Posterior vena cava (tissue), 2 donors: ENCODE results near the gene APOBEC3H. TPM values are rescaled to one million over a fixed set of nuclear protein-coding genes. Genes with fewer than 3 reads are reported as not detected.
"Not testable (repeated sequence)": the region's sequence is repeated elsewhere in the genome, so short reads cannot be mapped to it uniquely, and the experiment has no call there.

Experiments used
- DNase-seq: peaks from one replicate; pipeline ENCODE4 v3.0.0-alpha.2; 2020; ENCODE audit warnings: low spot score
- intact Hi-C, 2 donors: fragments of 100-400 bp; cut with DNase I; formaldehyde crosslinking; loops; one replicate each; pipeline versions ENCODE4 v1.14.1 to v1.14.2; 2022 to 2023
- long read RNA-seq, 2 donors: library from polyadenylated mRNA; unstranded; transcript quantifications; one replicate each; pipeline ENCODE4 v2.0.0, GENCODE V29; 2020 to 2021
- total RNA-seq, 2 donors: library from RNA; stranded (reverse); fragmentation: NEBNext Ultra II Directional; extraction: Animal tissue kit (Norgen Biotek cat#: 25700); gene quantifications; one replicate each; pipeline ENCODE4 v1.2.1, GENCODE V29; 2021
- donor health status: DM: yes; HTN: yes; CAD: no.
- donor health status: DM: yes; HTN: yes; CAD: no.

APOBEC3H gene
- under 1 TPM in 1 of 2 donors, not detected in 1; 0.24 TPM for total RNA-seq
- long read RNA-seq, donor 1 = 0 reads
- long read RNA-seq, donor 2 = 0 reads

- intact Hi-C loops = no loop called here
- DNase-seq = no peak
Measured at GRCh38 chr22:39097098-39098020, at the start of gene APOBEC3H. Gene APOBEC3H, plus strand, starts transcription at chr22:39097244. Its CDS starts 3,035 bp downstream, at chr22:39100279.

- DNase-seq, intact Hi-C loops: not testable (repeated sequence)
Measured at GRCh38 chr22:39049486-39049885, 47.6 kb upstream of the APOBEC3H start.

GRCh38 chr22:39051844-39052495, 45.1 kb upstream of the APOBEC3H start:
- intact Hi-C loops, DNase-seq: not testable (repeated sequence)

- no peak for DNase-seq
- intact Hi-C loops = loop anchor here in 1 of 2 donors (2.0 kb wide), 1 partner anchor 27 kb away; no protein-coding TSS in a partner anchor
Measured at GRCh38 chr22:39055658-39056057, 41.4 kb upstream of the APOBEC3H start.

GRCh38 chr22:39061290-39061689, 35.8 kb upstream of the APOBEC3H start:
- intact Hi-C loops, DNase-seq: not testable (repeated sequence)

GRCh38 chr22:39061951-39062350, 35.1 kb upstream of the APOBEC3H start:
- intact Hi-C loops = loop anchor here in 1 of 2 donors (2.0 kb wide), 1 partner anchor 57 kb away; no protein-coding TSS in a partner anchor
- not testable (repeated sequence) for DNase-seq

GRCh38 chr22:39063904-39064303, 33.1 kb upstream of the APOBEC3H start:
- DNase-seq = not testable (repeated sequence)
- intact Hi-C loops = loop anchor here in 1 of 2 donors (2.0 kb wide), 1 partner anchor 59 kb away; no protein-coding TSS in a partner anchor

GRCh38 chr22:39066442-39067276, 30.4 kb upstream of the APOBEC3H start:
- intact Hi-C loops, DNase-seq: not testable (repeated sequence)

- no peak for DNase-seq
- intact Hi-C loops = no loop called here
Measured at GRCh38 chr22:39068033-39068785, 28.8 kb upstream of the APOBEC3H start.

GRCh38 chr22:39070186-39070585, 26.9 kb upstream of the APOBEC3H start:
- intact Hi-C loops = no loop called here
- DNase-seq = no peak

- DNase-seq, intact Hi-C loops: not testable (repeated sequence)
Measured at GRCh38 chr22:39072581-39072981, 24.5 kb upstream of the APOBEC3H start.

GRCh38 chr22:39073981-39074380, 23.1 kb upstream of the APOBEC3H start:
- DNase-seq = no peak
- intact Hi-C loops = loop anchor here in 1 of 2 donors (1.0 kb wide), 1 partner anchor 27 kb away; no protein-coding TSS in a partner anchor

GRCh38 chr22:39076155-39077025, 20.7 kb upstream of the APOBEC3H start:
- DNase-seq, intact Hi-C loops: not testable (repeated sequence)

GRCh38 chr22:39077026-39077840, 19.8 kb upstream of the APOBEC3H start, which contains the start of gene APOBEC3G:
Gene APOBEC3G, plus strand, starts transcription at chr22:39077275. Its CDS starts 87 bp downstream, at chr22:39077362.
- DNase-seq, intact Hi-C loops: not testable (repeated sequence)

- DNase-seq, intact Hi-C loops: not testable (repeated sequence)
Measured at GRCh38 chr22:39077912-39078311, 19.1 kb upstream of the APOBEC3H start.

GRCh38 chr22:39078329-39078728, 18.7 kb upstream of the APOBEC3H start:
- intact Hi-C loops = no loop called here
- no peak for DNase-seq
